ENCODE data around the gene DTNA.

DNA sequence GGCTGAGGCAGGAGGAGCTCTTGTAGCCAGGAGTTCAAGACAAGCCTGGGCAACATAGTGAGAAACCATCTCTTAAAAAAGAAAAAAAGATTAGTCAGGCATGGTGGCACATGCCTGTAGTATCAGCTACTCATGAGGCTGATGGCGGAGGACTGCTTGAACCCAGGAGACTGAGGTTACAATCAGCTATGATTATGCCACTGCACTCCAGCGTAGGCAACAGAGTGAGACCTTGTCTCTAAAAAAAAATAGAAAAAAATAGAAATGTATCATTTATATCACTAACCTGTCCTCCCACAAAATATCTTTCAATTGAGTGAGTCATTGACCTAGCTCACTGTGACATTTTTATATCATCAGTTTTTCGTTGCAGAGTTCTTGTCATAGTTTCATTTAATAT is 152.5 kb downstream of the DTNA start:
- TF ChIP-seq CREB1 (IDR thresholded peaks at IDR 0.05) = no peak
- TF ChIP-seq, protein P1, sequence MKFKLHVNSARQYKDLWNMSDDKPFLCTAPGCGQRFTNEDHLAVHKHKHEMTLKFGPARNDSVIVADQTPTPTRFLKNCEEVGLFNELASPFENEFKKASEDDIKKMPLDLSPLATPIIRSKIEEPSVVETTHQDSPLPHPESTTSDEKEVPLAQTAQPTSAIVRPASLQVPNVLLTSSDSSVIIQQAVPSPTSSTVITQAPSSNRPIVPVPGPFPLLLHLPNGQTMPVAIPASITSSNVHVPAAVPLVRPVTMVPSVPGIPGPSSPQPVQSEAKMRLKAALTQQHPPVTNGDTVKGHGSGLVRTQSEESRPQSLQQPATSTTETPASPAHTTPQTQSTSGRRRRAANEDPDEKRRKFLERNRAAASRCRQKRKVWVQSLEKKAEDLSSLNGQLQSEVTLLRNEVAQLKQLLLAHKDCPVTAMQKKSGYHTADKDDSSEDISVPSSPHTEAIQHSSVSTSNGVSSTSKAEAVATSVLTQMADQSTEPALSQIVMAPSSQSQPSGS (IDR thresholded peaks at IDR 0.05; ENCODE audit: low read length) = no peak
- TF ChIP-seq POLR2AphosphoS5 (IDR thresholded peaks at IDR 0.05; ENCODE audit: low read depth, low read length) = no peak
- no peak for TF ChIP-seq POLR2A (IDR thresholded peaks at IDR 0.05; ENCODE audit: control extremely low read depth in 1 of 2, low read depth in 2 of 2, low read length in 2 of 2)
- TF ChIP-seq, protein P2, sequence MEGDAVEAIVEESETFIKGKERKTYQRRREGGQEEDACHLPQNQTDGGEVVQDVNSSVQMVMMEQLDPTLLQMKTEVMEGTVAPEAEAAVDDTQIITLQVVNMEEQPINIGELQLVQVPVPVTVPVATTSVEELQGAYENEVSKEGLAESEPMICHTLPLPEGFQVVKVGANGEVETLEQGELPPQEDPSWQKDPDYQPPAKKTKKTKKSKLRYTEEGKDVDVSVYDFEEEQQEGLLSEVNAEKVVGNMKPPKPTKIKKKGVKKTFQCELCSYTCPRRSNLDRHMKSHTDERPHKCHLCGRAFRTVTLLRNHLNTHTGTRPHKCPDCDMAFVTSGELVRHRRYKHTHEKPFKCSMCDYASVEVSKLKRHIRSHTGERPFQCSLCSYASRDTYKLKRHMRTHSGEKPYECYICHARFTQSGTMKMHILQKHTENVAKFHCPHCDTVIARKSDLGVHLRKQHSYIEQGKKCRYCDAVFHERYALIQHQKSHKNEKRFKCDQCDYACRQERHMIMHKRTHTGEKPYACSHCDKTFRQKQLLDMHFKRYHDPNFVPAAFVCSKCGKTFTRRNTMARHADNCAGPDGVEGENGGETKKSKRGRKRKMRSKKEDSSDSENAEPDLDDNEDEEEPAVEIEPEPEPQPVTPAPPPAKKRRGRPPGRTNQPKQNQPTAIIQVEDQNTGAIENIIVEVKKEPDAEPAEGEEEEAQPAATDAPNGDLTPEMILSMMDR (IDR thresholded peaks at IDR 0.05; ENCODE audit: control extremely low read depth in 1 of 3, insufficient read depth in 1 of 3, low read depth in 1 of 3, low read length in 3 of 3) = no peak
- no peak for TF ChIP-seq TAF1 (IDR thresholded peaks at IDR 0.05; ENCODE audit: low read depth, low read length)
- TF ChIP-seq CBX5 (IDR thresholded peaks at IDR 0.05; ENCODE audit: low read depth, low read length) = no peak
- TF ChIP-seq TBP (IDR thresholded peaks at IDR 0.05; ENCODE audit: low read depth, low read length) = no peak
